HG02852 (cell line): ENCODE measurements around the gene ACE.

Source experiments
- ATAC-seq: cut with Tn5 transposase; IDR thresholded peaks from one replicate; pipeline ENCODE4 v1.9.1; 2021; ENCODE audit warnings: mild to moderate bottlenecking, moderate library complexity; ENCODE audit not compliant: unreplicated experiment

ACE gene

DNA sequence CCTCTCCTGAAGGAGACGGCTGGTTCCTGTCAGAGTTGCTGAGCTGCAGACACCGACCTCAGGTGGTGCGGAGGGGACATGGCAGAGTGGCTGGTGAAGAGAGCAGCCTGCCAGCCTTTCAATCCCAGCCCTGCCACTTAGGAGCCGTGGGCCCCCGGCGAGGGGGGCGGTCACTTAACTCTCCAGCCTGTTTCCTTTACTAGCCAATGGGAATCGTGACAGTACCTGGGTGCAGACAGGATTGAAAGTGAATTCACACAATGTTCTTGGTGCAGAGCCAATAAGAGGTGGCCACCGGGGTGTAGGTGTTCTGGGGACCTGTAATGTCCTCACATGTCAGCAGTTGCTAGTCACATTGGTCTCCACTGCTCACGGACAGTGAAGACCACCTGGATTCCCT, 13.5 kb downstream of the ACE start:
- ATAC-seq, result no peak

DNA sequence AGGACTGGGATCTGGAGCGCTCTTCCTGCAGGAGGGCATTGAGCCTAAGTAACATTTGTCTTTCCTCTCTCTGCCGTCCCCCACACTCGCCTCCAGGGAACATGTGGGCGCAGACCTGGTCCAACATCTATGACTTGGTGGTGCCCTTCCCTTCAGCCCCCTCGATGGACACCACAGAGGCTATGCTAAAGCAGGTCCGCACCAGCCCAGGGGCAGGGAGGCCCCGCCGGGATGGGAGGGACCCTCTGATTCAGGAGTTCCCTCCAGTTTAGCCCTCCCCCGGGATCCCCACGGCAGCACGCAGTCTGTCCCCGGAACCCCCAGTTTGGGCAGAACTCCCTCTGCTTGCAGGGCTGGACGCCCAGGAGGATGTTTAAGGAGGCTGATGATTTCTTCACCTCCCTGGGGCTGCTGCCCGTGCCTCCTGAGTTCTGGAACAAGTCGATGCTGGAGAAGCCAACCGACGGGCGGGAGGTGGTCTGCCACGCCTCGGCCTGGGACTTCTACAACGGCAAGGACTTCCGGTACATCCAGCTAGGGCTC, 14.1 kb downstream of the ACE start:
- no peak for ATAC-seq

DNA sequence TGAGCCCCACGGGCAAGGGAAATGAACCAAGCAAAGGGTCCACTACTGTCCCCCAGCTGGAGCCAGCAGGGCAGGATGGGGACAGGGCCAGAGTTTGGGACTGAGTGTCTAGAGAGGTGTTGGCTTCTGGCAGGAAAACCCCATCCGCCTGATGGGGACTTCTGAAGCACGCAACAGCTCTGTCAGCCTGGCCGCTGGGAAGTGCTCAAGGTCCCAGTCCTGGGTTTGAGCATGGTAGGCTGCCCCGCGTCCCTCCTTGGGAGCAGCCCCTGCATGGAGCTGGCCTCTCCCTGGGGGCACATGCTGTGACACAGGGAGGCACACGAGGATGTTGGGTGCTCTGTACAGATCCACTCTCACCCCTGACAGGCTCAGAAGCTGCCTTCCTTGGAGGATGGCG, 14.6 kb downstream of the ACE start:
- no peak for ATAC-seq

DNA sequence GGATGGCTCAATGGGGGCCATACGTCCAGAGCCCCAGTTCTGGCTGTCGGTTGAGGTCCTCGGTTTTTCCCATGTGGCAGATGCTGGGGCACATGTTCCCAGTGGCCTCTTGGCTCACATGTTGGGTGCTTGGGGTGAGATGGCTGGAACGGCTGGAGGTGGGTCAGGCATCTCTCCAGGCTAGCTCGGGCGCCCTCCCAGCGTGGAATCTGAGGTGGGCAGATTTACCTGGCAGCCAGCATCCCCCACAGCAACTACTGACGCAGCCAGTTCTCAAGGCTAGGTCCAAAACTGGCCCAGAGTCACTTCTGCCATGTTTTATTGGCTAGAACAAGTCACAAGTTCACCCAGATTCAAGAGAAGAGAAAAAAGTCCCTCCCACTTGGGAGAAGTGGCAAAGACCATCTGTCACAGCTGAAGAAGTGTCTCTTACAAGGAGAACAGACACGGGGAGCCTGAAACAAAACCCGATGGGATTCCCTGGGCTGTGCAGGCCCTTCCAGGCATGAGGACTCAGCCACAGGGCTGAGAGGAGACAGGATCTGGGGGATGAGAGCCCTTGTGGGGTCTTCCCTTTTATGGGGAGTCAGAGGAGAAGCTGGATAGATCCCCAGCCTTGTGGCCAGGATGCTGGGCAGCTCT, 15.2 kb downstream of the ACE start:
- ATAC-seq, result no peak

DNA sequence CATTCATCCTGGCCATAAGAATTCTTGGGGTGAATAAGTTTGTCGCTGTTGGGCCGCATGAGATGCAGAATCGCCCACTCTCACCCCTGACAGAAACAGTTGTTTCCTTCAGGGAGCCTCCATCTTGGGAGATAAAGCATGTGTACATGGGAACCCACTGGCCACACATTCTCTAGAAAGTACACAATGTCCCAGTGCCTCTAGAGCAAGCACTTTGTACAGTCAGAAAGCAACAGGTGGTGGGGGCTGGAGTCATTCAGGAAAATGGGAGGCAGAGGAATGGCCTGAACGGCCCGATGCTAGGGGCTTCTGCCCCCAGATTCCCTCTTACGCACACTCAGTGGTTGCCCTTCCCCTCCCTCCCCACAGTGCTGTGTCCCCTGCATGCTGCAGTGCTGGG, 16.1 kb downstream of the ACE start:
- ATAC-seq, result no peak

DNA sequence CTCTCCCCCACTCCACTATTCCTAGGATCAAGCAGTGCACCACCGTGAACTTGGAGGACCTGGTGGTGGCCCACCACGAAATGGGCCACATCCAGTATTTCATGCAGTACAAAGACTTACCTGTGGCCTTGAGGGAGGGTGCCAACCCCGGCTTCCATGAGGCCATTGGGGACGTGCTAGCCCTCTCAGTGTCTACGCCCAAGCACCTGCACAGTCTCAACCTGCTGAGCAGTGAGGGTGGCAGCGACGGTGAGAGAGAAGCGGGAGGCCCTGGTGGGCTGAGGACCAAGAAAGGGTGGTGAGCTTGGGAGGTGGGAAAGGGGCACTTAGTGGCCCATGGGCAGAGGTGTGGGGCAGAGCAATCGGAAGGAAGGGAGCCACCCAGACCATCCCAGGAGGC, 16.6 kb downstream of the ACE start:
- no peak for ATAC-seq

DNA sequence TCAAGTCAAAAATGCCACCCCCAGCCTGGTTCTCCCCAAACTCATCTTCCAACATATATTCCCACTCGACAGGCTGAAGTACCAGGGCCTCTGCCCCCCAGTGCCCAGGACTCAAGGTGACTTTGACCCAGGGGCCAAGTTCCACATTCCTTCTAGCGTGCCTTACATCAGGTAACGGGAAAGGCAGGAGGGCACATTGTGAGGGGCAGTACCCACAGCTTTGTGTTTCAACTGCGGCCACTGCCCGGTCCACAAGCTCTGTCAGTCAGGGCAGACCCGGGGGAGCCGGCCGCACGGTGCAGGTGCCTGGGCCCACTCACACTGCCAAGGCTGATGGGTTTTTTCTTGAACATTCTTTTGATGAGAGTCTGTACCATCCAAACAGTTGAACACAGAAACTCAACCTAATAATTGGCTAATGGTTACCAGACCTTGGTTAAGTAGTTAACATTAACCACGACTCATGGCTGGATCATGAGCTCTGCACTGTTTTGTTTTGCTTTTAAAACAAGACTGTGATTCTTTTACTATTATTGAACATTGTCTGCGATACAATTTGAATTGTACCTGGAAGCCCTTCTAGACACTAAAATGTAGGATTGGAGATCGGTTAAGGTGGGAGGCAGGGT, 17.6 kb downstream of the ACE start:
- no peak for ATAC-seq

DNA sequence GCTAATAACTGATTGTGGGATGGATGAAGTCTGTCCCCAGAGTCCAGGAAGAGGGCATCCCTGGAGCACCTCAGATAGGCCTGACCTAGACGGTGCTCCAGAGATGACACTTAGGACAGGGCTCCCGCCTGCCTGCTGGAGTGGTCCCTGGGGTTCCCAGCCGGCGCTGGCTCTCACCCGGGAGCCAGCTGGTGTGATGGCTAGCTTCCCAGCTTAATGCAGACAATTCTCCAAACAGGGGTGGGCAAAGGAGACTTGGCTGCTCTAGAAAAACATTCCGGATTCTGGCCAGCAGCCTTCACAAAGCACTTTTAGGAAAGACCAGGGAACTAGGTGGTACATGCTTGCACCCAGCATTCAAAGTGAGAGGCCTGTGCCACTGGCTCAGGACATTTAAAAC, 18.6 kb downstream of the ACE start:
- ATAC-seq, result no peak

DNA sequence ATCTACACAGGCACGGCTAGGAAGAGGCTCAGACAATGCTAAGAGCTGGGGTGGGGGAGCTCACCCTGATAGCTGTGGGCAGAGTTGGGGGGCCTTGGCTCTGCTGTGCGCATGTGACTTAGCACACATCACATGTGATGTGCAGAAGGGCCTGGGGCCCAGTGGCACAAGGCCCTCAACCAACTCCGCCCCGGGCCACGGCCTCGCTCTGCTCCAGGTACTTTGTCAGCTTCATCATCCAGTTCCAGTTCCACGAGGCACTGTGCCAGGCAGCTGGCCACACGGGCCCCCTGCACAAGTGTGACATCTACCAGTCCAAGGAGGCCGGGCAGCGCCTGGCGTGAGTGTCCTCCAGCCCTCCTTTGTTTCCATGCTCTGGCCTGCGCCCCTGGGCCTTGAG, 19.3 kb downstream of the ACE start:
- ATAC-seq, result no peak

DNA sequence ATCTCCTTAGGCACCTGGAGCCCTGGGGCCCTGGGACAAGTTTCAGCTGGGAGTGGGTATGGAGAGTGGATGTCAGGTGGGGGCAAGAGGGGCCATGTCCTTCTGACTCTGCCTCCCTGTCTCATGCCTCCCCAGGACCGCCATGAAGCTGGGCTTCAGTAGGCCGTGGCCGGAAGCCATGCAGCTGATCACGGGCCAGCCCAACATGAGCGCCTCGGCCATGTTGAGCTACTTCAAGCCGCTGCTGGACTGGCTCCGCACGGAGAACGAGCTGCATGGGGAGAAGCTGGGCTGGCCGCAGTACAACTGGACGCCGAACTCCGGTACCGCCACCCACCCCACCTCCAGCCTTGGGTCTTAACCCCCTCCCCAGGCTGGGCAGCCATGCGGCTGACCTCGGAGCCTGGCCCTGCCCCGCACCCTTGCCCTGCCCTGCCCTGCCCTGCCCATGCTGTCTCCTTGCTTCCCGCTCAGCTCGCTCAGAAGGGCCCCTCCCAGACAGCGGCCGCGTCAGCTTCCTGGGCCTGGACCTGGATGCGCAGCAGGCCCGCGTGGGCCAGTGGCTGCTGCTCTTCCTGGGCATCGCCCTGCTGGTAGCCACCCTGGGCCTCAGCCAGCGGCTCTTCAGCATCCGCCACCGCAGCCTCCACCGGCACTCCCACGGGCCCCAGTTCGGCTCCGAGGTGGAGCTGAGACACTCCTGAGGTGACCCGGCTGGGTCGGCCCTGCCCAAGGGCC, 20.0 kb downstream of the ACE start:
- ATAC-seq, result no peak

DNA sequence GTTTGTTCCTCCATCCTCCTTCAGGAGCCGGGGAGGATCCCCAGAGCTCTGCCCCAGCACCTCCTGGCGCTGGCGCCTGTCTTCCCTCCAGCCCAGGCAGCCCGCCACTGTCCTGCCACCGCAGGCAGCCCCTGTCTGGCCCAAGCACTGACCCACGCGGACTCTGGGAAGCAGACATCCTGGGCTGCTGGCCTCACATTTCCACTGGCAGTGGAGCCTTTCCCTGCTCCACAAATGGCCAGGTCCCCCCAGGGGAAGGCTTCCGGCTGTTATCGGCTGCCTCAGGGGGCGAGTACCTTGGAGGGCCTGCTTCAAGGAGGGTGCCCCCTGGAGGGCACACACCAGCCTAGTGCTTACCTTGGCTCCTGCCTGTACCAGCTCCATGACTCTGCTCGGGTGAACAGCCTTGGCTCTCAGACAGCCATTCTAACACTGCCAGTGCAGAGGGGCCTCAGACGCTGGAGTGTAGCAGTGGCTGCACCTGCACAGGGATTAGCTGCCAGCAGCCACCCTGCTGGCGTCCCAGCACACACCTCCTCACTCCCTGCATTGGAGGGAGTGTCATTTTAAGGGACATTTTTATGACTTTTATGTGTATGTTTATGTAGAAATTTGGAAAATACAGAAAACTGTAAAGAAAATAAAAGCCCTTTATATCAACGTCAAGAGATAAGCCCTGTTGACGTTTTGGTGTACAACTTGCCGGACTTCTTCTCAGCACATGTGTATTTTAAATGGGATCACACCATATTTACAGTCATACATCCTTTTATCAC, 21.0 kb downstream of the ACE start:
- ATAC-seq, result no peak

DNA sequence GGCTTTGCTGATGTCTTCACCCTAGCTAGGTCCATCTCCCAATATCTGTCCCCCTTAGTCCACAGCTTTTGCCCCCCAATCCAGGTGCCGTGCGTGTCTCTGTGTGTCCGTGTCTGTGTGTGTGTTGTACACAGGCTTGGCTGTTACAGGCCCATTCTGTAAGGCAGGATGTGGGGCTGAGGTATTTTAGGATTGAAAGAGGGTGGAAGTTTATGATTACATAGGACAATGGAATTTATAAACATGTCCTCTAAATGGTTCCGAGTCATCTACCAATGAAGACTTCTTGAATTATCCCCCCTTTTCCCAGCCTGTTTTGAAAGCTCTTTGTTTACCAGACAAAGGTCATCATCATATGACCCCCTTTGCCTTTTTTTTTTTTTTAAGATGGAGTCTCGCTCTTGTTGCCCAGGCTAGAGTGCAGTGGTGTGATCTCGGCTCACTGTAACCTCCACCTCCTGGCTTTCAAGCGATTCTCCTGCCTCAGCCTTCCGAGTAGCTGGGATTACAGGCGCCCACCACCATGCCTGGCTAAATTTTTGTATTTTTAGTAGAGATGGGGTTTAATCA, 21.9 kb downstream of the ACE start:
- ATAC-seq, result no peak

DNA sequence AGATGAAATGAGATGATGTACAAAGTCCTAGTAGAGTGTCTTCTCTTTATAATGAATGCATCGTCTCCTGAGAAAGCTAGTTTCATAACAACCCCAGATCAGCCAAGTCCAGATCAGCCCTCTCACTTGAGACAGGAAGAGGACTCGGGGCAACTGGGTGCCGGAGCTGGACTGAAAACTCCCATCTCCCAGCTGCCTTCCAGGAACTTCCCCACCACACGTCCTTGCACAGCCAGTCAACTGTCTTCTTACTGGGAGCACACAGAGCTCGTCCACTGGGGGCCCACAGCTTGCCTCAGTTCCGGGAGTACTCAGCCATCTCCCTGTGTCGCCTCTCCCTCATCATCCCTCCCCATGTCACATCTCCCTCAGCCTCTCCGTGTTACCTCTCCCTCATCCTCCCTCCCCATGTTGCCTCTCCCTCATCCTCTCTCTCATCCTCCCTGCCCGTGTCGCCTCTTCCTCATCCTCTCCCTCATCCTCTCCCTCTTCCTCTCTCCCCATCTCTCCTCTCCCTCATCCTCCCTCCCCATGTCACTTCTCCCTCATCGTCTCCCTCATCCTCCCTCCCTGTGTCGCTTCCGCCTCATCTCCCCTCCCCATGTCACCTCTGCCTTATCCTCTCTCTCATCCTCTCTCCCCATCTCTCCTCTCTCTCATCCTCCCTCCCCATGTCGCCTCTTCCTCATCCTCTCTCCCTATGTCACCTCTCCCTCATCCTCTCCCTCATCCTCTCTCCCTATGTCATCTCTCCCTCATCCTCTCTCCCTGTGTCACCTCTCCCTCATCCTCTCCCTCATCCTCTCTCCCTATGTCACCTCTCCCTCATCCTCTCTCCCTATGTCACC, 23.9 kb downstream of the ACE start:
- ATAC-seq, result no peak

DNA sequence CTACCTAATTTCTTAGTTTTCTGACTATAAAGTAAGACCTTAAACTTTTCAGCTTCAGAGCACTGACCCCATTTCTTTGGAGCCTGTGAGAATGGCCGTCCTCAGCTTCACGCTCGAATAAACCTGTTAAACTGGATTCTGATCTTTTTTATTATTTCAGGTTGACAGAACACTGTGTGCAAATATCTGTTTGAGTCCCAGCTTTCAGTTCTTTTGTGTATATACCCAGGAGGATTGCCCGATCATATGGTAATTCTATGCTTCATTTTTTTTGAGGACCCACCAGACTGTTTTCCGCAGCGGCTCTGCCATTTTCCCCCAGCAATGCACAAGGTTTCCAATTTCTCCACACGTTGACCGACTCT, 26.5 kb downstream of the ACE start:
- no peak for ATAC-seq

DNA sequence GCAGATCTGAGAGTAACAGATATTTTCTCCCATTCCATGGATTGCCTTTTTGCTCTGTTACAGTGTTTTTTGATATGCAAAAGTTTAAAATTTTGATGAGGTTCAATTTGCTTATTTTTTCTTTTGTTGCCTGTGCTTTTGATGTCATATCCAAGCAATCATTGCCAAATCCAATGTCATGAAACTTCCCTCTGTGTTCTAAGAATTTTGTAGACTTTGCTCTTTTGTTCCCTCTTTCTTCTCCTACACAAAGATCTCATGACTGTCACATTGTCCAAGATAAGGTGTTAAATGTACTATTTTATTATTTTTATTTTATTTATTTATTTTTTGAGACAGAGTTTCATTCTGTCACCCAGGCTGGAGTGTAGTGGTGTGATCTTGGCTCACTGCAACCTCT, 27.4 kb downstream of the ACE start:
- ATAC-seq, result no peak

DNA sequence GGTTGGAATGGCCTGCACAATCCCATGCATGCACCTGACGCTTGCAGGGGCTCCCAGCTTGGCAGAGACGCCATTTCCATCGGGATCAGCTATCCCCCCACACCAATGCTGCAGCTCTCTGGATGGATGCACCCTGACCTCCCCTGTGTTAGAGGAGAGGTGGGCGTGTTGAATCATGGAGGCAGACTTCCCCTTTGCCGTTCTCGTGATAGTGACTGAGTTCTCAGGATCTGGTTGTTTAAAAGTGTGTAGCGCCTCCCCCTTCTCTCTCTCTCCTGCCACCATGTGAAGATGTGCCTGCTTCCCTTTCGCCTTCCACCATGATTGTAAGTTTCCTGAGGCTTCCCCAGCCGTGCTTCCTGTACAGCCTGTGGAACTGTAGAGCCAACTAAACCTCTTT, 28.5 kb downstream of the ACE start:
- ATAC-seq, result no peak

DNA sequence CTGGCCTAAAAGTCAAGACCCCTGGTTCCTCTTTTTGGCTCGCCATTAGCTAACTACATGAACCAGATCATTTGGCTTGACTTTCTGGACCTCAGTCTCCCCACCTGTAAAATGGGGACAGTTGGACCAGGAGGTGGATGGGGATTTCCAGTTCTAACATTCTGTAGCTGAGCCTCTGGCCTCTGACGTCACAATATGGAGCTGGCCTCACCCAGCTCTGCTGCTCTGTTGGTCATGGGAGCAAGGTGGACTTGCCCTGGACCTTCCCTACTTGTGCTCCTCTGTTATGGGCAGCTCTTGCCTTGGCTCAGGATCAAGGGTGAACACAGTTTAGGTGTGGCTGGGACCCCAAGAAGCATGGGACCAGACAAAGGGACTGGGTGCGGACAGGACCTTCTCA, 29.8 kb downstream of the ACE start:
- ATAC-seq, result no peak

DNA sequence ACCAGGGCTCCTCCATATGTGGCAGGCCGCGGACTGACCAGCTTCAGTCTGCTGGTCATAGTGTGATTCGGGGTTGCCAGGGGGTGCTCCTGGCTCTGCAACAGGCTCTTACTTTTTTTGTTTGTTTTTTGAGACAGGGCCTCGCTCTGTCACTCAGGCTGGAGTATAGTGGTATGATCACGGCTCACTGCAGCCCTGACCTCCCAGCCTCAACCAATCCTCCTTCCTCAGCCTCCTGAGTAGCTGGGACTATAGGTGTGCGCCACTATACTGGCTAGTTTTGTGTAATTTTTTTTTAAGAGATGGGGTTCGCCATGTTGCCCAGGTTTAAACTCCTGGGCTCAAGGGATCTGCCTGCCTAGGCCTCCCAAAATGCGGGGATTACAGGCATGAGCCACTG, 34.5 kb downstream of the ACE start:
- no peak for ATAC-seq

DNA sequence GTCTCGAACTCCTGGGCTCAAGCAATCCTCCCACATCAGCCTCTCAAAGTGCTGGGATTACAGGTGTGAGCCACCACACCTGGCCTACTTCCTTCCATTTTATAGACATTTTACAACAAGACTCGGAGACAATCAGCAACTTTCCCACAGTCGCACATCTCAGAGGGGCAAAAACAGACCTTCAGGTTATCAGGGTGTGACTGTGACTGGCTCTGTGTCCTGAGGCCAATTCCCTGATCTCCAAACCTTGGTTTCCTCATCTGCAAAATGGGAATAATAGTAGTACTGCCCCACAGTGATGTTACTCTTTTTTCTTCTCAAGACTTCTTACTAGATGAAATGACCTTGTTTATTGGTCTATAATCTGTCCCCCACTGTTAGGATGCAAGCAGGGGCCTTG, 35.5 kb downstream of the ACE start:
- ATAC-seq, result no peak

DNA sequence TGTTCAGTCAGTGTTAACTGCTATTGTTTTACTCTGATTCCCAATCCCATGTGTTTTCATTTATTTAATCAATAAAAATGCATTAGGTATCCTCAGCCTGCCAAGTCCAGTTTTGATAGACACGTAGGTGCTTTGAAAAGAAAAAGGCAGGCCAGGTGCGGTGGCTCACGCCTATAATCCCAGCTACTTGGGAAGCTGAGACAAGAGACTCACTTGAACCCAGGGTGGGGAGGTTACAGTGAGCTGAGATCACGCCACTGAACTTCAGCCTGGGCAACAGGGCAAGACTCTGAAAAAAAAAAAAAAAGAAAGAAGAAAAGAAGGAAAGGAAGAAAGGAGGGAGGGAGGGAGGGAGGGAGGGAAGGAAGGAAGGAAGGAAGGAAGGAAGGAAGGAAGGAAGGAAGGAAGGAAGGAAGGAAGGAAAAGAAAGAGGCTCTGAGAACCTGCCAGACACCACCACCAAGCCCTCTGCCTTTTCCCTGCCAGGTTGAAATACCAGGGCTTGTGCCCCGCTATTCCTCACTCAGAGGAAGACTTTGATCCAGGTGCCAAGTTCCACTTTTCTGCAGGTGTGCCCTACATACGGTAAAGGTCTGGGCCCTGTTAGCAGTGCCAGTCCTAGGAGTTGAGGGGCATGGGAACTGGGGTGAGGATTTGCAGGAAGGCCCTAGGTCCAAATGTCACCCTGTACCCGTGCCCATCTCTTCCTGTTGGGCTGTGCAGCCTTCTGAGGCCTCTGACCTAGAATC, 36.2 kb downstream of the ACE start:
- no peak for ATAC-seq
